Karpas-422 (cell line): ENCODE results near the gene DCP1A. TPM values are rescaled to one million over a fixed set of nuclear protein-coding genes. Genes with fewer than 3 reads are reported as not detected.

ENCODE experiments used
- DNase-seq: peaks from one replicate; pipeline ENCODE4 v3.0.0-alpha.2; 2015
- H2AFZ ChIP-seq: fragments of 200-600 bp; sonication (generic); 2 replicates; pipeline ENCODE4 v1.6.1; 2014; ENCODE audit warnings: antibody characterized with exemption, low read length, mixed read lengths
- H3K27ac ChIP-seq: fragments of 200-600 bp; sonication (generic); 2 replicates; pipeline ENCODE4 v1.5.1; 2014; ENCODE audit warnings: mild to moderate bottlenecking, low read length, moderate library complexity
- H3K27me3 ChIP-seq: fragments of 200-600 bp; sonication (generic); 2 replicates; pipeline ENCODE4 v1.6.1; 2014; ENCODE audit warnings: low read length, mixed read lengths
- H3K36me3 ChIP-seq: fragments of 200-600 bp; sonication (generic); 2 replicates; pipeline ENCODE4 v1.6.1; 2014; ENCODE audit warnings: low read length, mixed read lengths; ENCODE audit not compliant: insufficient read depth
- H3K4me1 ChIP-seq: fragments of 200-600 bp; sonication (generic); 2 replicates; pipeline ENCODE4 v1.6.1; 2014; ENCODE audit warnings: mild to moderate bottlenecking, low read length, mixed read lengths
- H3K4me2 ChIP-seq: fragments of 200-600 bp; sonication (generic); 2 replicates; pipeline ENCODE4 v1.6.1; 2014; ENCODE audit warnings: low read length, low read depth, mild to moderate bottlenecking; ENCODE audit not compliant: poor library complexity, severe bottlenecking
- H3K4me3 ChIP-seq: fragments of 200-600 bp; sonication (generic); 2 replicates; pipeline ENCODE4 v1.5.1; 2014; ENCODE audit warnings: mild to moderate bottlenecking, antibody characterized with exemption, low read length, mixed read lengths
- H3K79me2 ChIP-seq: fragments of 200-600 bp; sonication (generic); 2 replicates; pipeline ENCODE4 v1.6.1; 2014; ENCODE audit warnings: mild to moderate bottlenecking, low read length, mixed read lengths
- H3K9ac ChIP-seq: fragments of 200-600 bp; sonication (generic); 2 replicates; pipeline ENCODE4 v1.6.0; 2014; ENCODE audit warnings: low read length
- H3K9me2 ChIP-seq: fragments of 200-600 bp; sonication (generic), shearing (Covaris generic); replicated peaks from 2 replicates; pipeline ENCODE4 v1.6.0; 2014; ENCODE audit warnings: mild to moderate bottlenecking, low read length, moderate library complexity; ENCODE audit not compliant: insufficient read depth
- H3K9me3 ChIP-seq: fragments of 300-700, 200-600 bp; sonication (generic); 2 replicates; pipeline ENCODE4 v1.6.1; 2014; ENCODE audit warnings: low read length, mixed read lengths
- H4K20me1 ChIP-seq: fragments of 200-600 bp; sonication (generic); 2 replicates; pipeline ENCODE4 v1.6.1; 2014; ENCODE audit warnings: mild to moderate bottlenecking, antibody characterized with exemption, low read length, low read depth; ENCODE audit not compliant: insufficient read depth
- small RNA-seq: library from RNA; depleted of rRNA; stranded (forward); fragments of <200 nt; gene quantifications from one replicate; pipeline ENCODE3, GENCODE V24; 2014
- total RNA-seq: library from RNA; depleted of rRNA; stranded (reverse); fragments of >200 nt; shearing (Covaris generic); gene quantifications from 2 replicates; pipeline ENCODE4 v1.2.3, GENCODE V29; 2014; ENCODE audit warnings: low replicate concordance; rRNA removed

The DCP1A gene
- total RNA-seq, 1 experiment from 2014 or later = 29.8 TPM

- H3K9me3 ChIP-seq = no peaks in the 10 kb centered on the region
- peaks cover 23% of the 10 kb centered on the region for H3K79me2 ChIP-seq
- H3K27me3 ChIP-seq = no peaks in the 10 kb centered on the region
- no peak overlapping the region for H3K27ac ChIP-seq
- no peak overlapping the region for H3K9ac ChIP-seq
- no peak overlapping the region for H2AFZ ChIP-seq
- H3K4me1 ChIP-seq = no peaks in the 10 kb centered on the region
- H3K36me3 ChIP-seq = peaks cover 60% of the 10 kb centered on the region
- no peak overlapping the region for H3K4me3 ChIP-seq
- no peaks in the 10 kb centered on the region for H3K9me2 ChIP-seq
- no peak for DNase-seq
- no peak overlapping the region for H3K4me2 ChIP-seq
- H4K20me1 ChIP-seq = peaks cover 35% of the 10 kb centered on the region
Observed at GRCh38 chr3:53238051-53238850, 109.1 kb downstream of the DCP1A start.

- H3K4me3 ChIP-seq = no peak overlapping the region
- H3K9ac ChIP-seq = no peak overlapping the region
- no peaks in the 10 kb centered on the region for H3K9me2 ChIP-seq
- H3K79me2 ChIP-seq = 0 out of 2 replicates have a peak, but pooled peaks cover 4% of the 10 kb centered on the region
- no peaks in the 10 kb centered on the region for H3K4me1 ChIP-seq
- peaks cover 22% of the 10 kb centered on the region; the same call in 1 of the 2 replicates for H4K20me1 ChIP-seq
- no peaks in the 10 kb centered on the region for H3K9me3 ChIP-seq
- H3K36me3 ChIP-seq = peaks cover 62% of the 10 kb centered on the region
- H3K27me3 ChIP-seq = no peaks in the 10 kb centered on the region
- H2AFZ ChIP-seq = no peak overlapping the region
- no peak for DNase-seq
- H3K27ac ChIP-seq = peak overlapping the region; percentile 57
- no peak overlapping the region for H3K4me2 ChIP-seq
Observed at GRCh38 chr3:53236112-53236841, 111.1 kb downstream of the DCP1A start.

DNA sequence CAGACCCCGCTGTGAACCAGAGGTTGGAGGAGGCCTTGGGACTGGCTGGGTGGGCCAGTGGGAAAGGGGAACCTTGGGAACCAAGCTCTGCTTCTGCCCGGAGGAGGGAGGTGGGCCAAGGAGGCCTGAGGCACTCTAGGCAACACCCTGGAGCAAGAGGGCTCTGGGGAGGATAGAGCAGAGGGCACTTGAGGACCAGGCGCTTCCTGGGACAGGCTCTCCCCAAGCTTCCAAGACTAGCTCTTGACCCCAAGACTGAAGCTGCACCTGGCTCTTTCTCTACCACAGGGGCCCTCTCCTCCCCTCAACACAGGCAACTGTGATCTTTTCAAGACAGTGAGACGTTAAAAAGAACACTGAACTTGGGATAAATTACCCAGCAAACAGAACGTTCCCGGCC lies 111.8 kb downstream of the DCP1A start:
- no peak overlapping the region for H3K9ac ChIP-seq
- no peaks in the 10 kb centered on the region for H3K9me3 ChIP-seq
- no peak overlapping the region for H3K27ac ChIP-seq
- H3K36me3 ChIP-seq = peaks cover 63% of the 10 kb centered on the region
- H3K4me1 ChIP-seq = no peaks in the 10 kb centered on the region
- H3K4me2 ChIP-seq = no peak overlapping the region
- no peak overlapping the region for H3K4me3 ChIP-seq
- peaks cover 23% of the 10 kb centered on the region; the same call in 1 of the 2 replicates for H4K20me1 ChIP-seq
- H3K27me3 ChIP-seq = no peaks in the 10 kb centered on the region
- DNase-seq = no peak
- no peaks in the 10 kb centered on the region for H3K79me2 ChIP-seq
- no peaks in the 10 kb centered on the region for H3K9me2 ChIP-seq
- H2AFZ ChIP-seq = no peak overlapping the region

- no peak overlapping the region for H3K4me3 ChIP-seq
- H3K9ac ChIP-seq = no peak overlapping the region
- no peaks in the 10 kb centered on the region for H3K9me2 ChIP-seq
- no peak overlapping the region for H3K27ac ChIP-seq
- H2AFZ ChIP-seq = no peak overlapping the region
- no peaks in the 10 kb centered on the region for H3K4me1 ChIP-seq
- no peak overlapping the region for H3K4me2 ChIP-seq
- peaks cover 61% of the 10 kb centered on the region for H3K36me3 ChIP-seq
- H4K20me1 ChIP-seq = peaks cover 25% of the 10 kb centered on the region; the same call in 1 of the 2 replicates
- no peaks in the 10 kb centered on the region for H3K9me3 ChIP-seq
- no peaks in the 10 kb centered on the region for H3K27me3 ChIP-seq
- DNase-seq = no peak
- no peaks in the 10 kb centered on the region for H3K79me2 ChIP-seq
Observed at GRCh38 chr3:53234841-53235232, 112.5 kb downstream of the DCP1A start.

DNA sequence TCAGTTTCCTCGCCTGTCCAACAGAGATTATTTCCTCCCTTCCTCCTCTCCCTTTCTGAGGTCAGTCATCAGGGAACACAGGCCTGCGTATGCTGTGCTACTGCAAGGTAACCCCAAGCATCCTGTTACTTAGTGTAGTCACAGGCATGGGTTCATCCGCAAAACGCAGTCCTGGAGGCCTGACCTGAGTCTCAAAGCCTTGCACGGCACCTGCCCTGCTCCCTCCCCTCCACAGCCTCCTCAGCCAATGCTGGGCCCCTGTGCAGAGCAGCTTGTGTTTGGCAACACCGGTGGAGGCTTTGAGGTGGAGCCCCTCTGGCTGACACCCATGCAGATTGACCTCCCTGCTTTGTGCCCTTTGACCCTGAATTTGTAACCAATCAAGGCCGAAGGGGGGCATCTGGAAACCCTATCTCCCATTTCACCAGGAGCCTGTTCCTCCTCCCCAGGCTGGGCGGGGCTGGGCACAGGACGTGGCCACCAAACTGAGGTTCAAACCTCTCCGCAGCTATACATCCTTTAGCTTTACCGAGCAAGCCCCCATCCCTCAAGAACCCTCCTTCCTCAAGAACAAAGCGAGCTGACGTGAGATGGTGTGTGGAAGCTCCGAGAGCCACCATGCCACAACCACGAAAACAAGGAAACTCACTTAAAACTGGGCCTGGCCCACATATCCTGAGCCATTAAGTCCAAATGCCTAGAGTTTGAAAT lies 113.1 kb downstream of the DCP1A start:
- no peak overlapping the region for H3K4me2 ChIP-seq
- H3K79me2 ChIP-seq = no peaks in the 10 kb centered on the region
- H3K9me3 ChIP-seq = no peaks in the 10 kb centered on the region
- DNase-seq = no peak
- H4K20me1 ChIP-seq = peaks cover 26% of the 10 kb centered on the region
- H3K9ac ChIP-seq = no peak overlapping the region
- H2AFZ ChIP-seq = no peak overlapping the region
- no peak overlapping the region for H3K4me3 ChIP-seq
- no peaks in the 10 kb centered on the region for H3K4me1 ChIP-seq
- peaks cover 61% of the 10 kb centered on the region for H3K36me3 ChIP-seq
- H3K27me3 ChIP-seq = no peaks in the 10 kb centered on the region
- H3K9me2 ChIP-seq = no peaks in the 10 kb centered on the region
- H3K27ac ChIP-seq = no peak overlapping the region

Small RNAs within 50 kb of the gene (small RNA-seq; reads per million reads assigned to genes)
- gene RF00019 = not detected
- not detected for gene RF00212
- not detected for gene RF00568

Other genes with a start within 250 kb of the DCP1A start
- 20.5 and 29.9 TPM in 2 replicates for gene RFT1, start 217.1 kb downstream of the DCP1A start, total RNA-seq
- 22.7 and 27.9 TPM in 2 replicates for gene PRKCD, start 186.3 kb downstream of the DCP1A start, total RNA-seq
- 377 and 455 TPM in 2 replicates for gene TKT, start 91.5 kb downstream of the DCP1A start, total RNA-seq
- not detected in 2 replicates for gene CACNA1D, start 147.1 kb upstream of the DCP1A start, total RNA-seq